ENCODE data around the gene GANAB. TPM values are rescaled to one million over a fixed set of nuclear protein-coding genes. Genes with fewer than 3 reads are reported as not detected.

Gene GANAB
- total and polyA plus RNA-seq, 2 of the 4 experiments (the other 2 are of a cell fraction), result 209 to 344 TPM

- Histone ChIP-seq H3K4me3 (ENCODE audit: insufficient read depth, low read depth, low read length) (no peak overlapping the region), H3K27me3 (ENCODE audit: control insufficient read depth, insufficient read depth, low read length) (no peaks in the 10 kb centered on the region), H3K4me2 (ENCODE audit: low read depth, low read length) (no peak overlapping the region), H3K4ac (ENCODE audit: low read depth, low read length) (no peak overlapping the region), H3K9me1 (ENCODE audit: insufficient read depth, low read length) (no peaks in the 10 kb centered on the region), H2BK20ac (ENCODE audit: low read depth, low read length) (no peak overlapping the region), H3K27ac (ENCODE audit: insufficient read depth, low read length) (no peak overlapping the region), H3K56ac (ENCODE audit: extremely low read depth, insufficient read depth, low read length) (no peak overlapping the region), H2BK15ac (ENCODE audit: low read depth, low read length) (no peak overlapping the region), H4K20me1 (ENCODE audit: insufficient read depth, low read length) (peaks cover 19% of the 10 kb centered on the region; the same call in 1 of the 2 replicates), H2BK5ac (ENCODE audit: low read depth, low read length, poor library complexity, severe bottlenecking) (no peak overlapping the region), H4K91ac (ENCODE audit: insufficient read depth, low read depth, low read length) (no peak overlapping the region), H3K36me3 (ENCODE audit: control insufficient read depth, insufficient read depth, low read length) (peaks cover 55% of the 10 kb centered on the region), H3K18ac (ENCODE audit: low read depth, low read length) (no peak overlapping the region), H3K9ac (ENCODE audit: low read depth, low read length) (no peak overlapping the region), H3K9me3 (ENCODE audit: control insufficient read depth, insufficient read depth, low read length) (no peaks in the 10 kb centered on the region), H3K4me1 (ENCODE audit: control insufficient read depth, insufficient read depth, low read length) (peaks cover 10% of the 10 kb centered on the region), H4K5ac (ENCODE audit: low read depth, low read length) (no peak overlapping the region), H4K8ac (ENCODE audit: low read depth in 2 of 2, low read length in 2 of 2) (no peak overlapping the region), H2AK5ac (ENCODE audit: low read depth, low read length) (no peak overlapping the region), H3K14ac (replicated peaks; ENCODE audit: low read depth, low read length) (no peak overlapping the region), H3K23ac (ENCODE audit: low read depth, low read length) (no peak overlapping the region), H2AK9ac (replicated peaks; ENCODE audit: low read depth, low read length, poor library complexity) (no peak overlapping the region), H2BK120ac (ENCODE audit: low read depth, low read length) (no peak overlapping the region), H3K79me1 (ENCODE audit: low read depth in 1 of 2, low read length in 2 of 2) (peaks cover 29 to 52% of the 10 kb centered on the region in 2 experiments), H2AFZ (replicated peaks; ENCODE audit: low read length, poor library complexity) (no peak overlapping the region)
- WGBS, 2 experiments (ENCODE audit: extremely low coverage in 2 of 2, insufficient read length in 1 of 2), result 92% methylated on average over 2 of the region's 8 CpGs; no CpG with 5 or more reads in 1 of the 2 experiments
- ChIA-PET CTCF (no interaction called here), POLR2A (ENCODE audit: unreplicated experiment) (interaction anchor here (0.5 kb wide), 1 partner anchor 150 kb away, joined by 3 read pairs; no protein-coding TSS in a partner anchor)
- no peak for ATAC-seq (ENCODE audit: low read depth)
- TF ChIP-seq RAD21 (IDR thresholded peaks at IDR 0.05; ENCODE audit: low read length) (no peak), RCOR1 (IDR thresholded peaks at IDR 0.05; ENCODE audit: insufficient replicate concordance, low read length) (no peak), ELK1 (IDR thresholded peaks at IDR 0.05; ENCODE audit: borderline replicate concordance, low read depth, low read length) (no peak), RFX5 (IDR thresholded peaks at IDR 0.05; ENCODE audit: low read depth, low read length) (no peak), CHD1 (IDR thresholded peaks at IDR 0.05; ENCODE audit: low read depth, low read length) (no peak), CTCF (conservative IDR thresholded peaks at IDR 0.05; ENCODE audit: low read depth, low read length) (no peak), USF2 (IDR thresholded peaks at IDR 0.05; ENCODE audit: low read depth, low read length) (no peak), BHLHE40 (IDR thresholded peaks at IDR 0.05; ENCODE audit: low read depth, low read length) (no peak), MXI1 (IDR thresholded peaks at IDR 0.05; ENCODE audit: borderline replicate concordance, low read depth, low read length) (no peak), CEBPB (IDR thresholded peaks at IDR 0.05; ENCODE audit: low read depth, low read length) (no peak), MAZ (IDR thresholded peaks at IDR 0.05; ENCODE audit: borderline replicate concordance, low read depth, low read length) (no peak), POLR2A (IDR thresholded peaks at IDR 0.05; ENCODE audit: low read depth, low read length) (no peak), FOS (IDR thresholded peaks at IDR 0.05; ENCODE audit: low read depth, low read length) (no peak), SMC3 (IDR thresholded peaks at IDR 0.05; ENCODE audit: low read depth, low read length) (no peak), MAFK (IDR thresholded peaks at IDR 0.05; ENCODE audit: low read depth, low read length) (no peak), NFE2L2 (IDR thresholded peaks at IDR 0.05; ENCODE audit: low read depth, low read length) (no peak)
- dilution Hi-C loops (cut with HindIII; ENCODE audit: low sequenced_read_pairs, unreplicated experiment) (no loop called here), in situ Hi-C loops (cut with MboI; ENCODE audit: low sequenced_read_pairs) (no loop called here), intact Hi-C loops (cut with micrococcal nuclease) (loop anchor here (10.0 kb wide), 1 partner anchor 100 kb away; no protein-coding TSS in a partner anchor)
- BruUV-seq (replicated peaks), result no TSS peak
- DNase-seq, result no peak
These were observed 51.3 kb downstream of the GANAB start for GRCh38 chr11:62595124-62595523.
